Neutrophil (primary cell): ENCODE results near the gene SLC34A3.
A peak's percentile ranks its signal among the peaks of the same experiment; 100 is the strongest.

Source experiments
- H3K27ac ChIP-seq: fragments of 200-600 bp; sonication (generic); 2 replicates; pipeline ENCODE4 v1.5.1; 2016; ENCODE audit warnings: mild to moderate bottlenecking, moderate library complexity
- H3K27me3 ChIP-seq: fragments of 200-600 bp; sonication (generic); 2 replicates; pipeline ENCODE4 v1.6.0; 2016; ENCODE audit warnings: mild to moderate bottlenecking
- H3K36me3 ChIP-seq: fragments of 200-600 bp; sonication (generic); 2 replicates; pipeline ENCODE4 v1.5.1; 2017
- H3K4me1 ChIP-seq, 2 experiments: fragments of 200-600 bp in 1 of 2; sonication (generic) in 1 of 2; 1 replicate in 1 of 2; 2 replicates in 1 of 2; pipeline versions ENCODE4 v1.5.1 to v1.6.1; 2013 to 2016; ENCODE audit warnings: low read depth in 1 of 2, low read length in 1 of 2, mild to moderate bottlenecking in 1 of 2, moderate library complexity in 1 of 2; ENCODE audit not compliant: control insufficient read depth in 1 of 2, insufficient read depth in 1 of 2
- H3K4me3 ChIP-seq, 2 experiments: fragments of 200-600 bp in 1 of 2; sonication (generic) in 1 of 2; 1 replicate in 1 of 2; 2 replicates in 1 of 2; pipeline ENCODE4 v1.5.1; 2013 to 2016; ENCODE audit warnings: low read depth in 1 of 2, low read length in 1 of 2, mild to moderate bottlenecking in 1 of 2, moderate library complexity in 1 of 2
- H3K9me3 ChIP-seq: fragments of 200-600 bp; sonication (generic); 2 replicates; pipeline ENCODE4 v1.5.1; 2016
- TF ChIP-seq, protein P1 (sequence below): fragments of 200-600 bp; sonication (generic); IDR thresholded peaks from 2 replicates; pipeline ENCODE4 v1.5.1; 2016; ENCODE audit warnings: antibody characterized with exemption

The SLC34A3 gene

DNA sequence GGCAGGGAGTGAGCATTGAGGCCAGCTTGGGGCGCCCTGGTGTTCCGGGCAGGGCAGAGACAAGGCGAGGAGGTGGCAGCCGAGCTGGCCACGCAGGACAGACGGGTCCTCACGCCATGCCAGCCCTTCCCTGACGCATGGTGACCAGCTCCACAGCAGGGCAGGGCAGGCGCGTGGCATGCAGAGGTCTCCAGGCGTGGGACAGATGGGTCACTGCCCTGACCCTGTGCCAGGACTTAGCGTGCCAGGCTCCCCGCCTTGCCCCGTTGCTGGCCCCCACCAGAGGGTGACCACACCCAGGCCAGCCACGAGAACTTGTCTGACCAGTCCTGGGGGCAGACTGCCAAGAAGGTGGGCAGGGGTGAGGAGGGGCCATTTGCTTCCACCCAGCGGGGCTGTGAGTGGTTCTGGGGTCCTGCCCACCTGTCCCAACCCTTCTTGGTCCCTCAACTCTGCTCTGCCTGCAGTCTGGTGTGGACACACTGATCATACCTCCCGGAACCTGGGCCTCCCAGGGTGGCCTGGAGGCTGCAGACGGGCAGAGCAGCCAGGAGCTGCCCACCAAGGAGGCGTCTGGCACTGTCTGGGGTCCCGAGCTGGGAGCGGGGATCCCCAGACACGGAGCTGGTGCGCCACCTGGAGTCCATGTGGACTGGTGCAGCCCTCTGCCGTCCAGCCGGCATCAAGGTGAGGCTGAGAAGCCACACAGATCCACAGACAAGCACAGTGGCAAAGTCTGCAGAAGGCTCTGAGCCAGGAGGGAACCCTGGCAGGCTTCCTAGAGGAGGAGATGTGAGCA lies 3.4 kb upstream of the SLC34A3 start, which contains the start of gene RNF224:
RNF224 (plus strand) TSS at position 449 of the 799 bp plus-strand sequence. CDS start 834 bp downstream, outside the sequence.
- Histone ChIP-seq H3K27me3 (peaks cover 73% of the 10 kb centered on the region), H3K27ac (no peak within 1 kb of the TSS), H3K36me3 (no peaks in the 10 kb centered on the region), H3K9me3 (no peaks in the 10 kb centered on the region), H3K4me3 (no peak within 1 kb of the TSS), H3K4me1 (peaks cover 15 to 23% of the 10 kb centered on the region in 2 experiments)
- TF ChIP-seq, protein P1, sequence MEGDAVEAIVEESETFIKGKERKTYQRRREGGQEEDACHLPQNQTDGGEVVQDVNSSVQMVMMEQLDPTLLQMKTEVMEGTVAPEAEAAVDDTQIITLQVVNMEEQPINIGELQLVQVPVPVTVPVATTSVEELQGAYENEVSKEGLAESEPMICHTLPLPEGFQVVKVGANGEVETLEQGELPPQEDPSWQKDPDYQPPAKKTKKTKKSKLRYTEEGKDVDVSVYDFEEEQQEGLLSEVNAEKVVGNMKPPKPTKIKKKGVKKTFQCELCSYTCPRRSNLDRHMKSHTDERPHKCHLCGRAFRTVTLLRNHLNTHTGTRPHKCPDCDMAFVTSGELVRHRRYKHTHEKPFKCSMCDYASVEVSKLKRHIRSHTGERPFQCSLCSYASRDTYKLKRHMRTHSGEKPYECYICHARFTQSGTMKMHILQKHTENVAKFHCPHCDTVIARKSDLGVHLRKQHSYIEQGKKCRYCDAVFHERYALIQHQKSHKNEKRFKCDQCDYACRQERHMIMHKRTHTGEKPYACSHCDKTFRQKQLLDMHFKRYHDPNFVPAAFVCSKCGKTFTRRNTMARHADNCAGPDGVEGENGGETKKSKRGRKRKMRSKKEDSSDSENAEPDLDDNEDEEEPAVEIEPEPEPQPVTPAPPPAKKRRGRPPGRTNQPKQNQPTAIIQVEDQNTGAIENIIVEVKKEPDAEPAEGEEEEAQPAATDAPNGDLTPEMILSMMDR: peak; percentile 82

DNA sequence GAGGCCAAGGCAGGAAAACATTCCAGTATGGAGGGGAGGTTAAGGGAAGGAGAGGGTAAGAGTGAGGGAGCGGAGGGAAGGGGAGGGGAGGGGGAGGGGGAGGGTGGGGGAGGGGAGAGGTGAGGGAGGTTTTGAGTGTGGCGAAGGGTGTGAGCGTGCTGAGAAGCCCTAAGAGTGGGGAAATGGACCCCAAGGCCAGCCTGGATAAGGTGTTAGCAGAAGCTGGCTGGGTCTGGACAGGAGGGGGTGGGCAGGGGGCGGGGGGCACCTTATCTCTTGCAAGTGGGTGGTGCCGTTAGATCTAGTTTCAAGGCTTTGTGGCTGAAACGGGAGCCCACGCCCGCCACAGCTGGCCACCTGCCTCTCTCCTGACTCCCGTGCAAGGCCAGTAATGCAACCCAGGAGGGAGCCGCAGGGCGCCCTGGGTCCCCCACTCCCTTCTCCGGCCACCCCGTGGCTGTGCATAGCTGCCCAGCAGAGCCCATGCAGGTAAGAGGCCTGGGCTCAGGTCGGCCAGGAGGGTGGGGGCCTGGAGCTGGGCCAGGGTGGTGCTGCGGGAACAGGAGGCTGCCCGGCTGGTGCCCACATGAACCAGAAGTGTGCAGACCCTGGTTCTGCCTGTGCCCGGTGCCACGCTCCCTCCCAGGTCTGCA lies 2.7 kb upstream of the SLC34A3 start:
- Histone ChIP-seq H3K27ac (no peak overlapping the region), H3K4me3 (no peak overlapping the region), H3K4me1 (peaks cover 7 to 16% of the 10 kb centered on the region in 2 experiments), H3K27me3 (peaks cover 70% of the 10 kb centered on the region), H3K9me3 (no peaks in the 10 kb centered on the region), H3K36me3 (no peaks in the 10 kb centered on the region)
- TF ChIP-seq, protein P1: no peak

DNA sequence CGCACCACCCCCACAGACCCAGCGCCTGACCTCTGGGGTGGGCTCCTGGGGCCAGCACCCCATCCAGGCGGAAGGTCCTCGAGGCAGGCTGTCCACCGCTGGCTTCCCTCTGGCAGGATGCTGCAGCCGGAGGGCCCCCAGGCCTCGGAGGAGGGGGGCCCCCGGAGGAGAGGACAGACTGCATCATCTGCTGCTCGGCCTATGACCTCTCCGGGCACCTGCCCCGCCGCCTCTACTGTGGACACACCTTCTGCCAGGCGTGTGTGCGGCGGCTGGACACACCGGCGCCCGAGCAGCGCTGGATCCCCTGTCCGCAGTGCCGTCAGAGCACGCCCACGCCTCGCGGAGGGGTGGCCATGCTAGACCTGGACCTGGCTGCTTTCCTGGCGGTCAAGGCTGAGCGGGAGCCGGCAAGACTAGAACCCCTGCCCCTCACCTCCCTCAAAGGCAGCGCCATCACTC lies 2.2 kb upstream of the SLC34A3 start:
- H3K4me3 ChIP-seq: no peak overlapping the region
- peaks cover 72% of the 10 kb centered on the region for H3K27me3 ChIP-seq
- peaks cover 5 to 12% of the 10 kb centered on the region in 2 experiments for H3K4me1 ChIP-seq
- no peak overlapping the region for H3K27ac ChIP-seq
- H3K9me3 ChIP-seq: no peaks in the 10 kb centered on the region
- TF ChIP-seq, protein P1: no peak
- no peaks in the 10 kb centered on the region for H3K36me3 ChIP-seq

DNA sequence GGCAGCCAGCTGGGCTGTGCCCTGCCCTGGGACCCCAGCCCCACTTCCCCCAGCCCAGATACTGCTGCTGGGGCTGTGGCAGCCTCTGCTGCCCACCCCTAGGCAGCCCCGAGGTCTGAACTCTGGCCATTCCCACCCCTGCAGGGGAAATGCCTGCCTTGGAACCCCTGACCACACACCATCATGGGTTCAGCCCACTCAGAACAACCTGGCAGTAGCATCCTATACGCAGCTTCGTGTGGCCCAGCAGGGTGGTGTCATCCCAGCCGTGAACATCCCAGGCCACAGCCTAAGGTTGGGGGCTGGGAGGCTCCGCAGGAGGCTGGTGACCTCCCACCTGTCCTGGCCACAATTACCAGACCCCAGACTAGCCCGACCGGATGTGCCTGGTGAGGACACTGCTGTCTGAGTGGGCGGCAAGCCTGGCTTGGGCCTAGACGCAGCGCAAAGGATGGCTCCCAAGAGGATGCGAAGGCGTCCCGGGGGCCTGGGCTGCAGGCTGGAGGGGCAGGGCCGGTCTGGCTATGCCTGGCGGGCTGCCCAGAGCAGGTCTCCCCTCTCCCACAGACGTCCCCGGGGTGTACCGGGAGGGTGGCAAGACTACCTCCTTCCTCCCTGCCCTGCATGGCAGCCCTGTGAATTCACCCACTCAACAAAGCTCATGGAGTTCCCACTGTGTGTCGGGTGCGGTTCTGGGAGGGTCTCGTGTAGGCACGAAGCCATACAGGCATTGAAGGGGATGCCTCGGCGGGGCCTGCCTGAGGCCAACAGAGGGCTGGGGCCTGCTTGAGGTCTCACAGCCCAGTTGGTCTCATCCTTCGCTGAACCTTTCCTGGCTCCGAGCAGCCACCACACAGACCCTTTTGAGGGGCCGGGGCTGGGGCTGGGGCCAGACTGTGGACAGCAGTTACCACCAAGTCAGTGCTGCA lies 1.5 kb upstream of the SLC34A3 start:
- peaks cover 79% of the 10 kb centered on the region for H3K27me3 ChIP-seq
- TF ChIP-seq, protein P1: no peak
- H3K36me3 ChIP-seq: no peaks in the 10 kb centered on the region
- H3K4me1 ChIP-seq: peaks cover 0 to 6% of the 10 kb centered on the region in 2 experiments
- H3K4me3 ChIP-seq: no peak overlapping the region
- H3K9me3 ChIP-seq: no peaks in the 10 kb centered on the region
- no peak overlapping the region for H3K27ac ChIP-seq
